Measurements from ENCODE around the gene ZDHHC21. TPM values are rescaled to one million over a fixed set of nuclear protein-coding genes. Genes with fewer than 3 reads are reported as not detected.

ZDHHC21 gene
- total RNA-seq, 1 experiment from 2014 or later: 9.0 TPM

DNA sequence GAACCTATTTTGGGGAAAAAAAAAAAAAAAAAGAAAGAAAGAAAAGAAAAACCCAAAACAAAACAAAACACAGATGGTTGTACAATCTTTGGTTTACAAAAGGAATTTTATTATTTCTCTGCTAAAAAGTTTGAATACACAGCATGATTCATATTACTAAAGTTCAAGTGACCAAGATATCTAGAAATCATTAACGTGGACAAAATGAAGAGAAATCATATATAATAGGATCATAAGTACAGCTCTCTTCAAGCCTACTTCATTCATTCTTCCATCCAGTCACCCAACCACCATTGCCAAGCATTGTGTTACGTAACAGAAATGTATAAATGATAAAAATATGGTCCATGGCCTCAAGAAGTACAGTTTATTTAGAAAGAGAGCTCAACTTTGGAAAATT is 52.9 kb downstream of the ZDHHC21 start:
- no peak overlapping the region for H2AK5ac ChIP-seq (ENCODE audit: insufficient read length, low read length)
- Mint-ChIP-seq H3K4me1 (peaks cover 10 to 13% of the 10 kb centered on the region in 2 experiments; a peak in 3 of 4 replicates), H3K27ac (no peak overlapping the region; a peak in 1 of 7 replicates), H3K4me3 (no peak overlapping the region), H3K9me3 (no peaks in the 10 kb centered on the region), H3K27me3 (ENCODE audit: low read depth) (no peaks in the 10 kb centered on the region), H3K36me3 (ENCODE audit: insufficient read depth in 1 of 3, low read depth in 3 of 3) (no peaks in the 10 kb centered on the region; a peak in 1 of 7 replicates)
- H3T11ph ChIP-seq (ENCODE audit: low read length): no peak overlapping the region
- no peaks in the 10 kb centered on the region for H3K23me2 ChIP-seq (ENCODE audit: insufficient read length, low read depth, low read length, poor library complexity, severe bottlenecking)
- no peak overlapping the region for H4K91ac ChIP-seq (ENCODE audit: insufficient read length, low read depth, low read length)
- no peak overlapping the region for H3K4ac ChIP-seq (ENCODE audit: low read depth, low read length)
- no peak overlapping the region for H2BK12ac ChIP-seq (ENCODE audit: insufficient read length, low read depth, low read length)
- H2BK120ac ChIP-seq (ENCODE audit: low read depth, low read length, poor library complexity, severe bottlenecking): no peak overlapping the region
- H3K9ac ChIP-seq (ENCODE audit: extremely low read depth, insufficient read length, low read length): no peak overlapping the region
- H4K8ac ChIP-seq (replicated peaks; ENCODE audit: insufficient read length, low read depth, low read length): no peak overlapping the region
- H3K4me1 ChIP-seq (ENCODE audit: insufficient read depth, low read length): no peaks in the 10 kb centered on the region
- H2BK20ac ChIP-seq (ENCODE audit: low read depth, low read length, poor library complexity, severe bottlenecking): no peak overlapping the region
- H3K18ac ChIP-seq (ENCODE audit: insufficient read length, low read depth, low read length): no peak overlapping the region
- H3K9me3 ChIP-seq (ENCODE audit: control insufficient read depth, low read depth, low read length): no peaks in the 10 kb centered on the region
- no peak overlapping the region for H3K14ac ChIP-seq (ENCODE audit: insufficient read depth, low read length)
- H2BK5ac ChIP-seq (ENCODE audit: insufficient read length, low read length): no peak overlapping the region
- no peak overlapping the region for H4K5ac ChIP-seq (ENCODE audit: insufficient read length, low read depth, low read length)
- no peaks in the 10 kb centered on the region for H4K20me1 ChIP-seq (ENCODE audit: control insufficient read depth, insufficient read depth, insufficient read length)
- no peak for TF ChIP-seq CTCF (conservative IDR thresholded peaks at IDR 0.05)
- no CpG with 5 or more reads among the region's 2 CpGs for WGBS (ENCODE audit: extremely low coverage, insufficient read length, low lambda C conversion rate)
- no peak for DNase-seq
- no peak overlapping the region for H3K23ac ChIP-seq (ENCODE audit: insufficient read length, low read depth, low read length)
- H3K79me2 ChIP-seq (ENCODE audit: insufficient read depth, low read length): no peaks in the 10 kb centered on the region
- H3K79me1 ChIP-seq (ENCODE audit: insufficient read depth, low read depth, low read length, poor library complexity, severe bottlenecking): no peaks in the 10 kb centered on the region
- no peak overlapping the region for H2AFZ ChIP-seq (ENCODE audit: low read length)
- no peak overlapping the region for H3K4me2 ChIP-seq (ENCODE audit: insufficient read depth, insufficient read length, low read length)
- H3K27ac ChIP-seq (ENCODE audit: insufficient read length, low read depth, low read length): no peak overlapping the region
- H3K56ac ChIP-seq (ENCODE audit: insufficient read length, low read depth, low read length): no peak overlapping the region
- H3K27me3 ChIP-seq (ENCODE audit: insufficient read depth, low read length): no peaks in the 10 kb centered on the region
- H2BK15ac ChIP-seq (ENCODE audit: low read depth, low read length): no peak overlapping the region
